Astrocyte of the spinal cord (primary cell): ENCODE data around the gene NOX4.
"Not testable (repeated sequence)": the region's sequence is repeated elsewhere in the genome, so short reads cannot be mapped to it uniquely, and the experiment has no call there.

Experiments used
- DNase-seq: peaks from one replicate; pipeline ENCODE4 v3.0.0; 2011; ENCODE audit warnings: low read depth, low spot score
- H3K4me3 ChIP-seq: 2 replicates; pipeline ENCODE4 v1.5.1; 2011; ENCODE audit warnings: low read depth, mild to moderate bottlenecking, low read length, moderate library complexity
- in situ Hi-C: cut with HindIII; loops from 2 replicates; pipeline ENCODE4 v1.10.0; 2017; ENCODE audit warnings: low sequenced_read_pairs
- TF ChIP-seq, protein P1 (sequence below): IDR thresholded peaks from 2 replicates; pipeline ENCODE4 v1.5.1; 2012; ENCODE audit warnings: low read depth, mild to moderate bottlenecking, low read length, inconsistent platforms

Gene NOX4

DNA sequence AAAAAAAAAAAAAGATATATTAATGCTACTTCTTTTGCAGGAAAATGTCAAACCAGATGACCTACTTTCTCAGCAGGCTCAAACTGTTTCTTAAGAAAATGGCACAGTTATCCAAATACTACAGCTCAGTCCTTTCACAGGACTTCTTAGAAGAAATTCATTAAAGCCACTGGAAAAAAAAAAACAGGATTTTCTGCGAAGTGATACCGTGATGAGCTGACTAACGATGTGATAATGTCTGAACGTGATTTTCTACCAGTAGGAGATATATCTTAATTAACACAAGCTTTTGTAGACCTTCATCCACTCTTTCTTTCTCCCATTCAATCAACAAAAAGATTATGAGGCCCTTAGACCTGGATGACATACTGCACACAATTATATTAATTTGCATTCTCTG, 132.4 kb downstream of the NOX4 start:
- in situ Hi-C loops, result no loop called here
- DNase-seq, result no peak
- no peak overlapping the region for H3K4me3 ChIP-seq
- TF ChIP-seq, protein P1, sequence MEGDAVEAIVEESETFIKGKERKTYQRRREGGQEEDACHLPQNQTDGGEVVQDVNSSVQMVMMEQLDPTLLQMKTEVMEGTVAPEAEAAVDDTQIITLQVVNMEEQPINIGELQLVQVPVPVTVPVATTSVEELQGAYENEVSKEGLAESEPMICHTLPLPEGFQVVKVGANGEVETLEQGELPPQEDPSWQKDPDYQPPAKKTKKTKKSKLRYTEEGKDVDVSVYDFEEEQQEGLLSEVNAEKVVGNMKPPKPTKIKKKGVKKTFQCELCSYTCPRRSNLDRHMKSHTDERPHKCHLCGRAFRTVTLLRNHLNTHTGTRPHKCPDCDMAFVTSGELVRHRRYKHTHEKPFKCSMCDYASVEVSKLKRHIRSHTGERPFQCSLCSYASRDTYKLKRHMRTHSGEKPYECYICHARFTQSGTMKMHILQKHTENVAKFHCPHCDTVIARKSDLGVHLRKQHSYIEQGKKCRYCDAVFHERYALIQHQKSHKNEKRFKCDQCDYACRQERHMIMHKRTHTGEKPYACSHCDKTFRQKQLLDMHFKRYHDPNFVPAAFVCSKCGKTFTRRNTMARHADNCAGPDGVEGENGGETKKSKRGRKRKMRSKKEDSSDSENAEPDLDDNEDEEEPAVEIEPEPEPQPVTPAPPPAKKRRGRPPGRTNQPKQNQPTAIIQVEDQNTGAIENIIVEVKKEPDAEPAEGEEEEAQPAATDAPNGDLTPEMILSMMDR, result no peak

DNA sequence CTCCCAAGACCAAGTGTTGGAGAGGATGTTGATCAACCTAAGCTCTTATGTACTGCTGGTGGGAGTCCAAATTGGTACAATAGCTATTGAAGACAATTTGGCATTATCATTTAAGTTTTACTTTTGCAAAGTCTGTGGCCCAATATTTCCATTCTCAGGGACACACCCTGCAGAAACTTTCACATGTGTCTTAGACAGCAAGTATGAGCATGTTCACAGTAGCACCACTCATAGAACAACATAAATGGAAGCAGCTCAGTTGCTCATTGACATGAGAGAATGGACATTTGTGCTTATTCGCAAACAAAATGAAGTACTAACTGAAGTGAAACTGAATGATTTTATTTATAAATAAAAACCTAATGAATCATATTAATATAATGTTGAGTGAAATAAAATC, 135.5 kb downstream of the NOX4 start:
- in situ Hi-C loops, result no loop called here
- TF ChIP-seq, protein P1, result no peak
- no peak for DNase-seq
- H3K4me3 ChIP-seq, result no peak overlapping the region

DNA sequence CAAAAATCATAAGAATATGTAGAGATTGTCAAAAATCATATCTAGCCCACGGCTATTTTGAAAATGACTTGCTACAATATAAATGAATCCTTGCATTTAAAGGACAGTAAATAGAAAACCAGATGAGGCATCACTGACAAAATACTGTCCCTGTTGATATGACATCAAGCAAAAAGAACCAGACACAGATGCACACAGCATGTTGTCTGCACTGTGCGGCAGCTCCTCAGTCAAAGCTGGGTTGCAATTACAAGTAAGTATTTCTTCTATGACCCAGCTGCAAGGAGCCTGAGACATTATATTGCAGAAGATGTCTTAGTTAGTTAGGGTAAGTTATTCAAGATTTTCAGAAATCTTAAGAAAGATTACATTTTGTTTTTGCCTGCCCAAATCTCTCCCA, 136.7 kb downstream of the NOX4 start:
- in situ Hi-C loops, DNase-seq, H3K4me3 ChIP-seq: not testable (repeated sequence)

DNA sequence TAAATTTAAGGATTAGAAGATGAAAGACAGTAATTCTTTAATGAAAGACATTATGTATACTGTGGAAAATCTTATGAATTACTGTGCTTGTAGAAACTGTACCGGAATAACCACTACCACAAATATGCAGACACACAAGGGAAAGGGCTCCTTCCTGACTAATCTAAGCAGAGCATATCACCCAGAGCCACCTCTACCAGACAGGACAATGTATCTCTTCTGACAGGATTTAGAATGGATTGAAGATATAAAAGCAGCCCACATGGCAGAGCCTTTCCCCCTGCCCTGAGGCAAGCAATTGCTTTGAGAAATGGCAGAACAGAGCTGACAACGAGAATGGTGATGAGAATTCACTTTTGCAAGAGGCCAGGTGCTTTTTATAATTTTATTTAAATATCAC, 144.1 kb downstream of the NOX4 start:
- TF ChIP-seq, protein P1, result no peak
- H3K4me3 ChIP-seq, result no peak overlapping the region
- DNase-seq, result peak; percentile 7
- in situ Hi-C loops, result no loop called here

DNA sequence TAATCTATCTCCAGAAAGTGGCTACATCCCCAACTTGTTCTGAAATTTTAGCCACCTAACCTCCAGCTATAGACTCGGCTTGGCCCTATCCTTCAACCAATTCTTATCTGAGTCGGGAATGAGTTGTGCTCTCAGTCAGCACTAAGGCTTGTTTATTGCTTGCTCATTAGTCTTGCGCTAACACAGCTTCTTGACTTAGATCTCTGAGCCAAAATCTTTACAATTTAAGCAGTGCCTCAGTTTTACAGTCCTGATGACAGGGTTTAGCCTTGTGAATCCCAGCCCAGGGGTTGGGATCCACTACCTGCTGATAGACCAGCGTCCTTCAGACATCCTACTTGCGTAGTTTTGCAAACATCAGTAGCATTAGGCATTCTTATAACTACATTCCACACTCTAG, 144.6 kb downstream of the NOX4 start:
- in situ Hi-C loops, result no loop called here
- TF ChIP-seq, protein P1, result no peak
- no peak overlapping the region for H3K4me3 ChIP-seq
- no peak for DNase-seq

DNA sequence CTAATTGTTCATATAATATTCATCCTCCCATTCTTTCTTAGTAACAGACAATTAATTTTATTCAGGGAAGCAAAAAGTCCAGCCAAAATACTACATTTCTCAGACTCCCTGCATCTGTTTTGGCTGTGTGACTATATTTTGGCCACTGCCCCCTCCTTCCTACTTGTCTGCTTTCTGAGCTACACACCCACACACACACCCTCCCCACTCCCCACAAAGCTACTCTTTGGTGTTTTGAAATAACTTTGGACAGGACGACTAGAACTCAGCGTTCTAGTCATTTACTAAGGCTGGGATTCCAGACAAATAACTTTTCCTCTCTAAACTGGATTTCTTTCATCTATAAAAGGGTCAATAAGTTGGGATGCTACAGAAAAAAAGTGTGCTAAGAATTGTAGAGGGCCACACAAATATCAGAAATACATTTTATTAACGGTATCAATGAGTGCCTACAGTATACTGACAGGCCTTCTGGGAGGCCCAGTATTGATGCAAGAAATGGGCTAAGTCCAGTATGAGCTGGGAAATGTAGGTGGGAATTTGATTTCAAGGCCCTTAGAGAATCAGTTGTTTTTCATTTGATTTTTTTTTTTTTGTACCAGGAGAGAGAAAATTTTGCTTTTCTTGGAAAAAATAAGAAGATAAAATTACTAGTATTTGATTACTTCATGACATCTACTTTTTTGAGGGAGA, 148.1 kb downstream of the NOX4 start:
- H3K4me3 ChIP-seq, in situ Hi-C loops: not testable (repeated sequence)
- peak; percentile 18 for DNase-seq

DNA sequence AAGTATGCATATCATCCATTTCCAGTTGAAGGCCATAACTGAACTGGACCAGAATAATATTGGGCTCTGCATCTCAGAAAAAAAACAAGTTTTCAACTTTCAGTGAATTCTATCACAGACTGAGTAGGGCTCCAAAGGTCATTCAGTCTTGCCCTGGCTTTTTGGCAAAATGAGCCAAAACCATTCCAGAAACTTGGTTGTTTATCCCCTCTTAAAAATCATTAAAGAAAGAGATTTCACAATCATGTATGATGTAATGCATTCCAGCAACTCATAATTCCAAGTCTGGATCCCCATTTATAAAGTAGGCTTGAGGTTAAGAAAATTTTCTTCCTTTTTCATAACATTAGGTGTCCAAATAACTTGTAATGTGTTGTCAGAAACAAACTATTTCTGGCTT, 150.7 kb downstream of the NOX4 start:
- peak; percentile 12 for DNase-seq
- H3K4me3 ChIP-seq, in situ Hi-C loops: not testable (repeated sequence)

DNA sequence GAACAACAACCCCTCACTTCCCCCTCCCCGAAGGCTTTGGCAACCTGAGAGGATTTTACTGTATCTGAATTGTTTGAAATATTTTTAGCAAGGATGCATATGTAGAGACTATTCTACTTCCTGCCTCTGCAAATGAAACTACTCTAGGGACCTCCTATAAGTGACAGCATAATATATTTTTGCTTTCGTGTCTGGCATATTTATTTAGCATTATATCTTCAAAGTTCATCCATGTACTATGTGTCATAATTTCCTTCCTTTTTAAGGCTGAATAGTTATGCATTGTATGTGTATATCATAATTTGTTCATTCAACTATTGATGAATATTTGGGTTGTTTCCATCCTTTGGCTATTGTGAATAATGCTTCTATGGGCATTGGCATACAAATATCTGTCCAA, 153.1 kb downstream of the NOX4 start:
- in situ Hi-C loops, DNase-seq, H3K4me3 ChIP-seq: not testable (repeated sequence)

DNA sequence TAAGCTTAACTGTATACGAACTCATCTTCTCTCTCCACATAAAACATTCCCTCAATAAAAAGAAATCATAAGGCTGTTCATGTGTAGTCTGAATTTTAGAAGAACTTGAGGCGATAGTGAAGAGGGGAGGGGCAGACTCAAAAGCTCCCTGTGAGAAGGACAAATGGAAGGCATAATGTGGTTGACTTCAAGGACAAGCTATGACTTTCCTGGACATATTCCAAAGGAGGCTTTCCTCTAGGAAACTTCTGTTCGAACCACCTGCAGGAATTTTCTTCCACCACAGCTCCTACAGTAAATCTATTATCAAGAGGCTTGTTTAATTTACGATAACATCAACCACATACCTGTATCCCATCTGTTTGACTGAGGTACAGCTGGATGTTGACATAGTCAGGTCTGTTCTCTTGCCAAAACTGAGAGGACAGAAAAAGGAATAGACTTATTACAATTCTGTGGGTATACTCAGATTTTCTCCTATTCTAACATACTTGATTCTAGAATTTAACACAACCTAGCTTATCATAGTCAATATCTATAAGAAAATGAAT, 154.0 kb downstream of the NOX4 start:
- in situ Hi-C loops, DNase-seq: not testable (repeated sequence)

More for the DNA sequence above, 154.0 kb downstream of the NOX4 start:
- not testable (repeated sequence) for H3K4me3 ChIP-seq
